Stomach (tissue), 9 donors: ENCODE data around the gene ZNF761. TPM values are rescaled to one million over a fixed set of nuclear protein-coding genes. Genes with fewer than 3 reads are reported as not detected.
"Not testable (repeated sequence)": the region's sequence is repeated elsewhere in the genome, so short reads cannot be mapped to it uniquely, and the experiment has no call there.

ENCODE experiments used
- DNase-seq, 2 donors: peaks; one replicate each; pipeline versions ENCODE4 v3.0.0 to v3.0.0-alpha.2; 2013 to 2019
- H3K27ac ChIP-seq, 5 donors: fragments of 200-600 bp in 4 of 5; sonication (generic) in 4 of 5; one replicate each; pipeline ENCODE4 v1.5.1; 2013 to 2019; ENCODE audit warnings: mild to moderate bottlenecking in 1 of 5, moderate library complexity in 1 of 5
- H3K27me3 ChIP-seq, 3 donors: fragments of 200-600 bp; sonication (generic); one replicate each; pipeline ENCODE4 v1.5.1; 2017 to 2019; ENCODE audit warnings: mixed run types in 1 of 3
- H3K36me3 ChIP-seq, 4 donors: fragments of 200-600 bp; sonication (generic); 1 replicate in 3 of 4; 2 replicates in 1 of 4; pipeline ENCODE4 v1.5.1; 2016 to 2019
- H3K4me1 ChIP-seq, 4 donors: fragments of 200-600 bp; sonication (generic); one replicate each; pipeline ENCODE4 v1.5.1; 2016 to 2019
- H3K4me3 ChIP-seq, 4 donors: fragments of 200-600 bp; sonication (generic) in 3 of 4; one replicate each; pipeline ENCODE4 v1.5.1; 2016 to 2019; ENCODE audit warnings: mild to moderate bottlenecking in 1 of 4
- H3K9me3 ChIP-seq, 4 donors: fragments of 200-600 bp; sonication (generic); one replicate each; pipeline ENCODE4 v1.5.1; 2016 to 2019
- EP300 ChIP-seq: sonication (generic); formaldehyde crosslinking; IDR thresholded peaks from one replicate; pipeline ENCODE4 v1.6.1; 2017; ENCODE audit warnings: antibody characterized with exemption
- POLR2A ChIP-seq, 4 donors: fragments of 450-650 bp; IDR thresholded peaks; one replicate each; pipeline ENCODE4 v1.6.1; 2016; ENCODE audit warnings: antibody characterized with exemption in 4 of 4, control low read depth in 2 of 4, mild to moderate bottlenecking in 1 of 4, moderate library complexity in 1 of 4
- POLR2AphosphoS5 ChIP-seq, 3 donors: sonication (generic); formaldehyde crosslinking; IDR thresholded peaks; one replicate each; pipeline ENCODE4 v1.6.1; 2016; ENCODE audit warnings: antibody characterized with exemption in 3 of 3
- WGBS, 5 donors: extraction: QIAGEN DNeasy Blood & Tissue Kit in 3 of 5; methylation state at CpG; one replicate each; pipeline versions ENCODE4 v1.1.5 to v1.1.7; 2013 to 2018; 5-methylcytosine and 5-hydroxymethylcytosine counted together
- intact Hi-C: fragments of 100-400 bp; cut with DNase I; formaldehyde crosslinking; loops from one replicate; pipeline ENCODE4 v1.15.1; 2023; ENCODE audit warnings: low total_unique reads
- polyA plus RNA-seq, 3 donors: library from polyadenylated mRNA; stranded (reverse); fragments of 200-250 nt; gene quantifications; one replicate each; pipeline ENCODE4 v1.2.3, GENCODE V29; 2013
- total RNA-seq, 5 donors: library from RNA; depleted of rRNA; stranded (reverse); fragments of >200 nt; gene quantifications; one replicate each; pipeline versions ENCODE4 v1.1.0 to v1.2.3, GENCODE V29; 2014 to 2016
- TF ChIP-seq, protein P1 (sequence below), 7 experiments: fragments of 450-650 bp in 4 of 7; fragments of 200-600 bp in 3 of 7; sonication (generic) in 3 of 7; IDR thresholded peaks; one replicate each; pipeline ENCODE4 v1.5.1; 2016 to 2019; ENCODE audit warnings: antibody characterized with exemption in 7 of 7, control low read depth in 2 of 7, mild to moderate bottlenecking in 1 of 7
- donor health status: healthy with polysubstance abuse.
- donor health status: Bipolar disorder and iron deficiency.
- donor health status: healthy.

Gene ZNF761
- total and polyA plus RNA-seq, 8 donors: 0.58 to 16.3 (median 7.0) TPM

DNA sequence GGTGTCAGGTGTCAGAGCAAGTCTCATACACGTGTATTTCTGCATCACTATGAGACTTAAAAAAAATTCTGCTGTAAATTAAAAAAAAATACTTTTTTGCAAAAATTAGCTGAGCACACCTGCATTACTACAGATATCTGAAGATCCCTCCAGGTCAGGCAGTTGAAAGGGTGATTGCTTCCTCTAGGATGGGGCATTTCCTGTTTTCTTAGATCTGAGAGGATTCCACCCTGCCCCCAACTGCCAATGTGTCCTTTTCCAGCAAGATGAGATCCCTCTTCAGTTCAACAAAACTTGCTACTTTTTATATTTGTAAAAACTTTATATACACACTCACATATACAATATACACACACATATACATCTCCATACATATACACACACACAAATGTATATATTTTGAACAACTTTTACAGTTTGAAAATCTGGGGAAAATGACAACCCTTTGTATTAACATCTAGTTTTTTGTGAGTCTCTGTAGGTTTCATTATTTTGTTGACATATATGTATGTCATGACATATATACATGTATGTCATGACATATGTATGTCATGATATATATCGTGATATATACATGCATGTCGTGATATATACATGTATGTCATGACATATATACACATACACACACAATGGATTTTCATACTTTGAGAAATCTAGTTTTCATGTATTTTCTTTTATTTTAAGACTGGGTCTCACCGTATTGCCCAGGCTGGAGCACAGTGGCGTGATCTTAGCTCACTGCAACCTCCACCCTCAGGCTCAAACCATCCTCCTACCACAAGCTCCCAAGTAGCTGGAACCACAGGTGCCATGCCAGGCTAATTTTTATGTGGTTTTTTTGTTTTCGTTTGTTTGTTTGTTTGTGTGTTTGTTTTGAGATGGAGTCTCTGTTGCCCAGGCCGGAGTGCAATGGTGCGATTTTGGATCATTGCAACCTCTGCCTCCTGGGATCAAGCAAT is 53.5 kb downstream of the ZNF761 start:
- intact Hi-C loops: no loop called here
- Histone ChIP-seq H3K9me3 (peaks cover 18 to 96% (median 72%) of the 10 kb centered on the region in 4 donors), H3K4me3 (no peak overlapping the region), H3K27ac (no peak overlapping the region), H3K36me3 (peaks cover 46 to 92% (median 73%) of the 10 kb centered on the region in 4 donors), H3K4me1 (no peaks in the 10 kb centered on the region), H3K27me3 (no peaks in the 10 kb centered on the region)
- 77 to 86% (median 81%) methylated on average over 8 of the region's 8 CpGs for WGBS, 5 donors
- no peak for DNase-seq
- TF ChIP-seq EP300 (no peak), POLR2AphosphoS5 (IDR thresholded peaks at IDR 0.05) (no peak), POLR2A (IDR thresholded peaks at IDR 0.05) (no peak)
- TF ChIP-seq, protein P1, sequence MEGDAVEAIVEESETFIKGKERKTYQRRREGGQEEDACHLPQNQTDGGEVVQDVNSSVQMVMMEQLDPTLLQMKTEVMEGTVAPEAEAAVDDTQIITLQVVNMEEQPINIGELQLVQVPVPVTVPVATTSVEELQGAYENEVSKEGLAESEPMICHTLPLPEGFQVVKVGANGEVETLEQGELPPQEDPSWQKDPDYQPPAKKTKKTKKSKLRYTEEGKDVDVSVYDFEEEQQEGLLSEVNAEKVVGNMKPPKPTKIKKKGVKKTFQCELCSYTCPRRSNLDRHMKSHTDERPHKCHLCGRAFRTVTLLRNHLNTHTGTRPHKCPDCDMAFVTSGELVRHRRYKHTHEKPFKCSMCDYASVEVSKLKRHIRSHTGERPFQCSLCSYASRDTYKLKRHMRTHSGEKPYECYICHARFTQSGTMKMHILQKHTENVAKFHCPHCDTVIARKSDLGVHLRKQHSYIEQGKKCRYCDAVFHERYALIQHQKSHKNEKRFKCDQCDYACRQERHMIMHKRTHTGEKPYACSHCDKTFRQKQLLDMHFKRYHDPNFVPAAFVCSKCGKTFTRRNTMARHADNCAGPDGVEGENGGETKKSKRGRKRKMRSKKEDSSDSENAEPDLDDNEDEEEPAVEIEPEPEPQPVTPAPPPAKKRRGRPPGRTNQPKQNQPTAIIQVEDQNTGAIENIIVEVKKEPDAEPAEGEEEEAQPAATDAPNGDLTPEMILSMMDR (IDR thresholded peaks at IDR 0.05): no peak

DNA sequence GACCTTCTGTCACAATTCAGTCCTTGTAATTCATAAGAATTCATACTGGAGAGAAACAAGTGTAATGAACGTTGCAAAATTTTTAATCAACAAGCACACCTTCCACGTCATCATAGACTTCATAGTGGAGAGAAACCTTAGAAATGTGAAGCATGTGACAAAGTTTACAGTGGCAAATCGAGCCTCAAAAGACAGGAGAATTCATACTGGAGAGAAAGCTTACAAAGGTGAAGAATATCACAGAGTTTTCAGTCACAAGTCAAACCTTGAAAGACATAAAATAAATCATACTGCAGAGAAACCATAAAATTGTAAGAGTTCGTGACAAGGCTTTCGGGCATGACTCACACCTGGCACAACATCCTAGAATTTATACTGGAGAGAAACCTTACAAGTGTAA is 60.4 kb downstream of the ZNF761 start:
- no peak for DNase-seq
- Histone ChIP-seq H3K9me3 (peaks cover 30 to 100% (median 90%) of the 10 kb centered on the region in 4 donors), H3K36me3 (peaks cover 34 to 67% (median 52%) of the 10 kb centered on the region in 4 donors), H3K4me3 (no peak overlapping the region), H3K27me3 (no peaks in the 10 kb centered on the region), H3K4me1 (no peaks in the 10 kb centered on the region), H3K27ac (no peak overlapping the region)
- TF ChIP-seq POLR2AphosphoS5 (IDR thresholded peaks at IDR 0.05) (no peak), EP300 (no peak), POLR2A (IDR thresholded peaks at IDR 0.05) (no peak)
- TF ChIP-seq, protein P1 (IDR thresholded peaks at IDR 0.05): no peak
- intact Hi-C loops: no loop called here
- 95 to 98% (median 97%) methylated on average over 5 of the region's 5 CpGs for WGBS, 5 donors

DNA sequence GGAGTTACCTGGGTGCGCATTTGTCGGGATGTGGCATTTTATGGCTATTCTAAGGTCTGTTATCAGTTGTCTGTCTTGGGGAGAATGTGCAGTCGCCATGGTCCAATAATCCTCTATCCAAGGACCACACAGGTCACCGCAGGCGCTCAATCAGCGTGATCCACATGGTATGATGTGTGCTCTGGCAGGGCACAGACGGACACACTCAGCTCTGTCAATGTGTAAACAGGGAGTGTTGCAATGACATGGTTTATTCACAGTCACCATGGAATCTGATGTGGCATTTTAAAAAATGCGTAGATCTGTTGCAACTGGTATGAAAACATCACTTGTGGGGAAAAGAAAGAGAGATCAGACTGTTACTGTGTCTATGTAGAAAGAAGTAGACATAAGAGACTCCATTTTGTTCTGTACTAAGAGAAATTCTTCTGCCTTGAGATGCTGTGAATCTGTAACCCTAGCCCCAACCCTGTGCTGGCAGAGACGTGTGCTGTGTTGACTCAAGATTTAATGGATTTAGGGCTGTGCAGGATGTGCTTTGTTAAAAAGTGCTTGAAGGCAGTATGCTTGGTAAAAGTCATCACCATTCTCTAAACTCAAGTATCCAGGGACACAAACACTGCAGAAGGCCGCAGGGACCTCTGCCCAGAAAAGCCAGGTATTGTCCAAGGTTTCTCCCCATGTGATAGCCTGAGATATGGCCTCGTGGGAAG is 65.7 kb downstream of the ZNF761 start:
- H3K27me3 ChIP-seq, H3K4me3 ChIP-seq, DNase-seq, H3K4me1 ChIP-seq, H3K27ac ChIP-seq, intact Hi-C loops: not testable (repeated sequence)
- Histone ChIP-seq H3K9me3 (peaks cover 13 to 76% (median 58%) of the 10 kb centered on the region in 4 donors), H3K36me3 (peaks cover 0 to 15% (median 3%) of the 10 kb centered on the region in 4 donors)
- WGBS, 5 donors: 40 to 54% (median 47%) methylated on average over 11 of the region's 11 CpGs

DNA sequence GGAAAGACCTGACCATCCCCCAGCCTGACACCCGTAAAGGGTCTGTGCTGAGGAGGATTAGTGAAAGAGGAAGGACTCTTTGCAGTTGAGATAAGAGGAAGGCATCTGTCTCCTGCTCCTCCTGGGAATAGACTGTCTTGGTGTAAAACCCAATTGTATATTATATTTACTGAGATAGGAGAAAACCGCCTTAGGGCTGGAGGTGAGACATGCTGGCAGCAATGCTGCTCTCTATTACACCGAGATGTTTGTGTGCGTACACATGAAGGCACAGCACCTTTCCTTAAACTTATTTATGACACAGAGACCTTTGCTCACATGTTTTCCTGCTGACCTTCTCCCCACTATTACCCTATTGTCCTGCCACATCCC is 66.2 kb downstream of the ZNF761 start:
- intact Hi-C loops: not testable (repeated sequence)

DNA sequence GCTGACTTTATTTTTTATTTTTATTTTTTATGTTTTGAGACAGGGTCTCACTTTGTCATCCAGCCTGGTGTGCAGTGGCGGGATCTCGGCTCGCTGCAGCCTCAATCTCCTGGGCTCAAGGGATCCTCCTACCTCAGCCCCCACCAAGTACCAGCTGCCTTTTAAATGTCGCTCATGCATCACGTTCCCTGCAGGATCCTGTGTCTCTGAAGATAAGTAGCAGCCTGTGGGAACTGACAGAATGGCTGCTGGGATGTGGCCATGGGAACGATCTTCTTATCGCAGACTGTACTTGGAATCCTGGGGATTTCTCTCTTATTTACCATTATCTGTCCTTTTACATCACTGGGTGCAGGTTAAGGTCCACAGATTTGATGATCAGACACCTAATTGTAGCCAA is 71.4 kb downstream of the ZNF761 start:
- H3K27ac ChIP-seq, intact Hi-C loops, DNase-seq, H3K4me1 ChIP-seq, H3K4me3 ChIP-seq, H3K36me3 ChIP-seq: not testable (repeated sequence)
- Histone ChIP-seq H3K27me3 (peaks cover 0 to 31% (median 0%) of the 10 kb centered on the region in 3 donors), H3K9me3 (peaks cover 0 to 23% (median 11%) of the 10 kb centered on the region in 4 donors)
- 32 to 67% (median 37%) methylated on average over 7 of the region's 7 CpGs for WGBS, 5 donors

More for the DNA sequence above, 66.2 kb downstream of the ZNF761 start:
- WGBS, 5 donors: 44 to 69% (median 56%) methylated on average over 4 of the region's 4 CpGs
- not testable (repeated sequence) for H3K27ac ChIP-seq, H3K4me3 ChIP-seq, H3K27me3 ChIP-seq, H3K4me1 ChIP-seq, DNase-seq
- Histone ChIP-seq H3K9me3 (peaks cover 13 to 71% (median 52%) of the 10 kb centered on the region in 4 donors), H3K36me3 (peaks cover 0 to 11% (median 2%) of the 10 kb centered on the region in 4 donors)

DNA sequence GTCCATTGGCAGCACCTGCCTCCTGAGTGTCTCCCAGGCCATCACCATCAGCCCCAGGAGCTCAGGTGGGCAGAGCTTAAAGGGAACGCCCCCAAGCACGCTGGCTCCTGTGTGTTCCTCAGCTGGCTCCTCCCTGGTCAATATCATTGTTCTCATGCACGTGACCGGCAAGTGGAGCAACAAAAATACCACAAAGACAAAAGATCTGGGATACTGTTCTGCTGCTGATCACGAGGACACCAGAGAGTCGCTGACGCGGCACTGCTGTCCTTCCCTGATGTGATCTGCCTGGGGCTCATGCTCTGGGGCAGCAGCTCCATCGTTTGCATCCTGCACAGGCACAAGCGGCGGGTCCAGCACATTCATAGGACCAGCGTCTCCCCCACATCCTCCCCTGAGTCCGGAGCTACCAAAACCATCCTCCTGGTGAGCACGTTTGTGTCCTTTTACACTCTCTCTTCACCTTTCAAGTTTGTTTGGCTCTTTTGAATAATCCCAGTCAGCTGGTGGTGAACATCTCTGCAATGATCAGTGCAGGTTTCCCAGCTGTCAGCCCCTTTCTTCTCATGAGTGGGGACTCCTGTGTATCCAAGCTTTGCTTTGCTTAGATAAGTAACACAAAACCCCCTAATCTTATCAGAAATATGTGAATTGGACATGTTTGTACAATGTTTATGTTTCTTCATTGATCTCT is 72.0 kb downstream of the ZNF761 start:
- peaks cover 0 to 19% (median 9%) of the 10 kb centered on the region in 4 donors for H3K9me3 ChIP-seq
- H3K4me1 ChIP-seq, H3K27ac ChIP-seq, H3K4me3 ChIP-seq, DNase-seq, intact Hi-C loops, H3K36me3 ChIP-seq: not testable (repeated sequence)
- H3K27me3 ChIP-seq: peaks cover 0 to 35% (median 0%) of the 10 kb centered on the region in 3 donors
- 0 to 16% (median 4%) methylated on average over 2 to 9 of the region's 14 CpGs; no CpG with 5 or more reads in 1 of the 5 donors for WGBS, 5 donors

DNA sequence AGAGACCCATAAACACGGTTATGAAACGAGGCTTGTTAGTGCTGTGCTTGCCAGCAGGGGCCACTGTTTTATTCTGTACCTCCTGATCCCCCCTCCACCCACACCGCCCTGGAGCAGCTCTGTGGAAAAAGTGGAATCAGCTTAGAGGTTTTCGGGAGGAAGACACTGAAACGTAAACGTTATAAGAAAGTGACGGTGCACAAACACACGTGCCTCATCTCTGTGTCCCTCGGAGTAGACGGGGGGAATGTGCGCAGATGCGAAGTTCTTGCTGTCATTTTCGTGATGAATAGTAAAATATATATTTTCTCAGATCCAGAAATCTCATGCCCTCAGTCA is 72.5 kb downstream of the ZNF761 start:
- H3K36me3 ChIP-seq, H3K4me1 ChIP-seq, H3K4me3 ChIP-seq, intact Hi-C loops: not testable (repeated sequence)
- H3K27me3 ChIP-seq: peaks cover 0 to 39% (median 0%) of the 10 kb centered on the region in 3 donors
- peak in 1 of 2 donors; percentile 55 for DNase-seq
- 11 to 23% (median 17%) methylated on average over 11 to 13 of the region's 13 CpGs for WGBS, 5 donors
- peak overlapping the region in 1 of 5 donors; percentile 22 for H3K27ac ChIP-seq
- H3K9me3 ChIP-seq: peaks cover 0 to 18% (median 8%) of the 10 kb centered on the region in 4 donors
